SU-DHL-6 (cell line): Measurements from ENCODE around the gene STRN.

Experiments used
- EZH2phosphoT487 ChIP-seq: fragments of 200-600 bp; sonication (generic), shearing (Covaris generic); conservative IDR thresholded peaks from 2 replicates; pipeline ENCODE4 v1.6.1; 2018; ENCODE audit warnings: mild to moderate bottlenecking, antibody characterized with exemption, low read length, moderate library complexity, mixed read lengths
- TF ChIP-seq, protein P1 (sequence below): fragments of 200-600 bp; sonication (generic); IDR thresholded peaks from one replicate; pipeline ENCODE4 v1.5.1; 2017; ENCODE audit warnings: antibody characterized with exemption, mild to moderate bottlenecking, low read length, moderate library complexity; ENCODE audit not compliant: insufficient read depth, poor library complexity, severe bottlenecking

DNA sequence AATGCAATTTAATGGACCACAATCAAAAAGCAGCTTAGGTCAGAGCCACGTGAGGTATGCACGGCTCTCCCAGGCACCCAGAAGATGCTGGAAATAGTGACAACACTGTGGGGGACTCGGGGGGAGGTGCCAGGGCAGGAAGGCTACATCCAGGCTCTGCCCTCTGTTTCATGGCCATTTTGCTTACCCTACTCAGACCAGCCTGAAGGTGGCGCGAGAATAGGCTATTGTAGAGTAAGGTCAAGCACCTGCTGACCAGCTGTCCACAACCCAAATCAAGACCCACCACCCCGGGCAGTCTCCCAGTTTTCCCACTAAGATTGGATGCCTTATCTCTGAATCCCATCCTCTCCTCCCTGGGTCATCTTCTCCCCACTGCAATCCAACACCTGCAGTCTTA is 154.1 kb downstream of the STRN start:
- TF ChIP-seq, protein P1, sequence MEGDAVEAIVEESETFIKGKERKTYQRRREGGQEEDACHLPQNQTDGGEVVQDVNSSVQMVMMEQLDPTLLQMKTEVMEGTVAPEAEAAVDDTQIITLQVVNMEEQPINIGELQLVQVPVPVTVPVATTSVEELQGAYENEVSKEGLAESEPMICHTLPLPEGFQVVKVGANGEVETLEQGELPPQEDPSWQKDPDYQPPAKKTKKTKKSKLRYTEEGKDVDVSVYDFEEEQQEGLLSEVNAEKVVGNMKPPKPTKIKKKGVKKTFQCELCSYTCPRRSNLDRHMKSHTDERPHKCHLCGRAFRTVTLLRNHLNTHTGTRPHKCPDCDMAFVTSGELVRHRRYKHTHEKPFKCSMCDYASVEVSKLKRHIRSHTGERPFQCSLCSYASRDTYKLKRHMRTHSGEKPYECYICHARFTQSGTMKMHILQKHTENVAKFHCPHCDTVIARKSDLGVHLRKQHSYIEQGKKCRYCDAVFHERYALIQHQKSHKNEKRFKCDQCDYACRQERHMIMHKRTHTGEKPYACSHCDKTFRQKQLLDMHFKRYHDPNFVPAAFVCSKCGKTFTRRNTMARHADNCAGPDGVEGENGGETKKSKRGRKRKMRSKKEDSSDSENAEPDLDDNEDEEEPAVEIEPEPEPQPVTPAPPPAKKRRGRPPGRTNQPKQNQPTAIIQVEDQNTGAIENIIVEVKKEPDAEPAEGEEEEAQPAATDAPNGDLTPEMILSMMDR: no peak
- TF ChIP-seq EZH2phosphoT487: no peak
